ENCODE results near the gene COMMD10. TPM values are rescaled to one million over a fixed set of nuclear protein-coding genes. Genes with fewer than 3 reads are reported as not detected.
"Not testable (repeated sequence)": the region's sequence is repeated elsewhere in the genome, so short reads cannot be mapped to it uniquely, and the experiment has no call there.

The COMMD10 gene
- total RNA-seq, 1 donor from 2014 or later: 35.1 TPM

DNA sequence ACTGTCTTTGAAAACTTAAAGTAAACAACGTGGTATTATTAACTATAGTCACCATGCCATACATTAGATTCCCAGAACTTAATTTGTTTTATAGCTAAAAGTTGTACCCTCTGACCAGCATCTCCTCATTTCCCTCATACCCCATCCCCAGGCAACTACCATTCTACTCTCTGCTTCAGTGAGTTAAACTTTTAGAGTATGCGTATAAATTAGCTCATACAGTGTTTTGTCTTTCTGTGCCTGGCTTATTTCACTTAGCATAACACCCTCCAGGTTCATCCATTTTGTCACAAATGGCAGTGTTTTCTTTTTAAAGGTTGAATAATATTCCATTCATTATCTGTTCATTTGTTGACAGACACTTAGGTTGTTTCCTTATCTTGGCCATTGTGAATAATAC, 14.2 kb downstream of the COMMD10 start:
- no peak for DNase-seq

DNA sequence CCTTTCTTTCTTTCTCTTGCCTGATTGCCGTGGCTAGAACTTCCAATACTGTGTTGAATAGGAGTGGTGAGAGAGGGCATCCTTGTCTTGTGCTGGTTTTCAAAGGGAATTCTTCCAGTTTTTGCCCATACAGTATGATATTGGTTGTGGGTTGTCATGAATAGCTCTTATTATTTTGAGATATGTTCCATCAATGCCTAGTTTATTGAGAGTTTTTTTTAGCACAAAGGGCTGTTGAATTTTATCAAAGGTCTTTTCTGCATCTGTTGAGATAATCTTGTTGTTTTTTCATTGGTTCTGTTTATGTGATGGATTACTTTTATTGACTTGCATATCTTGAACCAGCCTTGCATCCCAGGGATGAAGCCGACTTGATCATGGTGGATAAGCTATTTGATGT, 20.1 kb downstream of the COMMD10 start:
- DNase-seq: not testable (repeated sequence)

DNA sequence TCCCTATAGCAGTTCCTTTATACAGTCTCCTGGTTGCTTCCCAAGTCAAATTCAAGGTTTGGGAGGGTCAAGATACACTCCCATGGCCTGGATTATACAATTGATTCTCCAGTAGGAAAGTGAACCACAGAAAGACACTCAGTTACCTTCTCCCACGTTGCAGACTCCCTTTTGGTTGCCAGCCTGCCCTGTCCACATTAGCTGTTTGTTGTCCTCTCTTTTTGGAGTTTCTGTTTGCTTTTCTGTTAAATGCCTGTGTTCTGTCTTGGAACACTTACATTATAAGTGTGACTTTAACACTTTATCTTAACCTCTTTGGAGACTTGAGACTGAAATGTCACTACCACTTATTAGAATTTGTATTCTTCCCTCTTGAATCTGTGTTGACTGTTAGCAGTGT, 30.3 kb downstream of the COMMD10 start:
- DNase-seq: no peak

DNA sequence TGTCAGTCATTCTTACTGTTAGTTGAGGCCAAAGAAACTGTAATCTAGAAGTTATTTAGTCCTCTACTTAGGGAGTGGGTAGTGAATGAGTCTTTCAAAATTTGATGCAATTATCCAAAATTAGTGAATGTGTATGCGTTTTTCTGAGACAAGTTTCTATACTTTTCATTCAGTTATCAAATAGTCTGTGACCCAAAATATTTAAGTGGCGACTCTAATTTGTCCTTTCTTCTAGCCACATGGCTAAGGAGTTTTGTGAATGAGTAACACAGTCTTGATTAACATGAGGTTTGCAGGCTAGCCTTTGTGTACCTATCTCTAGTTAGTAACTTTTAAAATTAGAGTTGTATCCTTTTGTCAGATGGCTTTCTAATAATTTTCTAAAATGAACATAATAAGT, 45.6 kb downstream of the COMMD10 start:
- no peak for DNase-seq

DNA sequence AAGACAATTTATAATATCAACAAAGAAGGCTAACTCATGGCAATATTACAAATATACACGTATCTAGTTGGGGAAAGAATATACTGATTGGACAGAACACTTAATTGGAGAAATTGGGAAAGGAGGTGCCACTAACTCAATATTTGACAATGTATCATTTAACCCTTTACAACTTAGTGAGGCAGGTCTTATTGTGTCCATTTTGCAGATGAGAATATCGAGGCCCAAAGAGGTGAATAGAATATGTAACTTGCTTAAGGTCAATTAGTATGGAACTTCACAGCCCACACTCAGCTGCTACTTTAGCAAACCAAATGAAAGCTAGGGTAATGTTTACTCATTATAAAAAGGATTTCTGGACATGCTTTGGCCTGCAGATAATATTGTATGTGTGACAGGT, 46.2 kb downstream of the COMMD10 start:
- DNase-seq: no peak

DNA sequence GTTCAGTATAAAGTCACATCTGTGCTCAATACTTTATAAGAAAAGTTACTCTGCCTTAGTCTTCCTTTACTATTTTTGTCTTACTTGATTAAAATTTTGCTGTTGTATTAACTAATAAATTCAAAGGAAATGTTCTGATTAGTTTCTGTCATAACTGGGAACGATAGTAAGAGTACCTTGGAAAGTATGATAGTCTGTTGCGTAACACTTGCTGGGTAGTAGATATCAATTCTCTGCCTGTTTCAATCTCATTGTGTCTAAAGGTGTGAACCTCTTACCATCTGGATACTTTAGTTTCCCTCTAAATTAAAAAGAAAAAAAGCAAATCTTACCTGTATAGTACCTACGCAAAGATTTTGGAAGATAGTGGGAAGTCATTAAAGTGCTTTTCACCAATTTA, 48.5 kb downstream of the COMMD10 start:
- no peak for DNase-seq

DNA sequence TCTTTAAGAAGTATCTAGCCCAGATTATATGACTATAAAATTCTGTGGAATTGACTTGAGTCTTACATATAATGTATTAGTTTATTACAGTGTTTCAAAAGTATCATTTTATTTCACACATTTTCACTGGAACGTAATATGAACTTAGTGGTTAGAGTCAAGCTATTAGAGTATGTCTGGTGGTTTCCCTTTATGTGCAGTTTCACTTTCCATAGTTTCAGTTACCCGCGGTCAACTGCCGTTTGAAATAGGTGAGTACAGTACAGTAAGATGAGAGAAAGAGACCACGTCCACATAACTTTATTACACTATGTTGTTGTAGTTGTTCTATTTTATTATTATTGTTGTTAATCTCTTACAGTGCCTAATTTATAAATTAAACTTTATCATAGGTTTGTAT, 50.5 kb downstream of the COMMD10 start:
- no peak for DNase-seq

DNA sequence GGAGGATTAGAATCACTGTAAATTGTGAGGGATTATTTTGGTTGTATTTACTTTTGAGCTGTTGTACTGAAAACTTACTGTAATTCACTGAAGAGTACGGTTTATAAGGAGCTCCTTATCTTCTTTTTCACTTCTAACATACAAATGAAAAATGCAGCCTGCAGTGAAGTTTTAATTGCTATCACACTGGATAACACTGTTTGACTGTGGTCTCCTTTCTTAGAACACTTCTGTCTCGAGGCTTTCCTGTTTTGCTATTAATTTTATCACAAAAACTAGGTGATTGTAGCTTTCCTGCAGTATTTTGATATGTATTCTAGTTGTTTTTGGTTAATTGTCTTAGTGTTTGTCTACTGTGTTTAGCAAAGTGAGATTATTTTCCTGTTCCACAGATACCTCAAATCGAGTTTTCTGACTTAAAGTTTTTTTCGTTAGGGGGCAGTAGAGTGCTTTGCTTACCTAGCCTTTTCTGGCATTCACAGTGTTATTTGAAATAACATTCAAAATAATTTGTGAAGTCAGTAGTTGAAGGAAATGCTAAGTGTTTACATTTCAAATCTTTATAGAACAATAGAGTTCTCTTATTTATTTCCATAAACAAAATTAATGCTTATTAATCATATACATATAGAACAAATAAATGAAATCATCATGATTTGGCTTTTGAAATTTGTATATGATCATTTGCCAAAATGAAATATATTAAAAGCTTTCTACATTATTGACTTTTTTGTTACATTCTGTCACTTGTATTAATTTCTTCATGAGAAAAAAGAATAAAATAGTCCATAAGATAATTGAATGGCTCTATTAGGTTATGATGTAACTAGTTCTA, 52.9 kb downstream of the COMMD10 start:
- DNase-seq: no peak

DNA sequence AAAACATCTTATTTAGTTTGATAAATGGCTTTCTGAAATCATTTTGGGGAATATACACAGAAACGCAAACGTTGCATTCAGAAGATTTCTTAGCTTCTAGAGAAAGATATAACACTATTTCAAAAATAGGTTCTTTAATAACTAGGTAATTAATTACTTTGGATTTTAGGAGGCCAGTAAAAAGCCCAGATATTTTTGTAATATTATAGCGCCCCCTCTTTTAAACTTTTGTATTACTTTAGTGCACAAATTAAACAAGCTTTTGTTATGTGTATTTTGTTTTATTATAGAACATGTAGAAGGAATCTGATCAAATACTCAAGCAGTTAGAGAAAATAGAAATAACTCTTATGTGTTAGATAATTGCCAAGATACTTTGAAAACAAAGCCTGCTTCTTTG, 57.7 kb downstream of the COMMD10 start:
- no peak for DNase-seq

DNA sequence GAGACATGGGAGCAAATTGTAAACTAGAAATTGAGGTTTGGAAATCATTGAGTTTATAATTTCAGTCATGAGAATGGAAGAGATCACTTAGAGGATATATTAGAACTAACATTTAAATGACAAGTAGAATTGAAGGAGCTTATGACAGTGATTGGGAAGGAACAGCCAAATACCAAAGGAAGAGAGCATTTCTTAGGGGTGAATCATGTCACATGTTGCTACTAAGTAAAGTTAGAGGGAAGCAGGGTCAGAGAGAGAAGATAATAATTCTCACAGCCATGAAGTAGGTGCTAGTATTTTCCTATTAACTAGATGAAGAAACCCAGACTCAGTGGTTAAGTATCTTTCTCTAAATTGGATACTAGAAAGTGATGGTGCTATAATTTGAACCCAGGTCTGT, 59.3 kb downstream of the COMMD10 start:
- no peak for DNase-seq

DNA sequence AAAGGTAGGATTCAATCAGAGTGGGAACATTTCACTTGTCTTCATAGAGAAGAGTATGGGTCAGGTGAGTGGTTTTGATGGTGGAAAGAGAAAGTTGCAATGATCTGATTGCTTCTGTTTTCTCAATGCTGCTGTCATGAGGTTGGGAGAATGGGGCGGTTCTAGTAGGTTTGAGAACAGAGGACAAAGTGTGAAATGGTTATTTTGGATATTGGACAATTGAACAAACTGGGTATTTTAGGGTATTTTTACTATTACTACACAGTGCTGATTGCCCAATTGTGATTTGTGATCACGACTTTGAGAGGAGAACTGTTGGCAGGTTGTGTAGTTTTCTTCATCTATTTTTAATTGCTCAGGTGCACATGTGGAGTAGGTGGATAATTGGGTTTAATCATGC, 60.2 kb downstream of the COMMD10 start:
- DNase-seq: no peak

DNA sequence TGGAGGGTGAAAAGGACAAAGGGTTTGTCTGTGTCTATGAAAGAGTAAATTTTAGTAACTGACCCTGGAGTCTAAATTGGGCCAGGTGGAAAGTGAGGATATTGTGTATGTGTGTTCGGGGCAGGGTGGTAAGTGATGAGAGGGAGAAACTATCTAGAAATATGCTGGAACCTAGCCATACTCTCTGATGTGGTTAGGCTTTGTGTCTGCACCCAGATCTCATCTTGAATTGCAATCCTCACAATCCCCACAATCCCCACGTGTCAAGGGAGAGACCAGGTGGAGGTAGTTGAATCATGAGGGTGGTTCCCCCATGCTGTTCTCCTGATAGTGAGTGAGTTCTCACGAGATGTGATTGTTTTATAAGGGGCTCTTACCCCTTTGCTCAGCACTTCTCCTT, 60.6 kb downstream of the COMMD10 start:
- DNase-seq: no peak

DNA sequence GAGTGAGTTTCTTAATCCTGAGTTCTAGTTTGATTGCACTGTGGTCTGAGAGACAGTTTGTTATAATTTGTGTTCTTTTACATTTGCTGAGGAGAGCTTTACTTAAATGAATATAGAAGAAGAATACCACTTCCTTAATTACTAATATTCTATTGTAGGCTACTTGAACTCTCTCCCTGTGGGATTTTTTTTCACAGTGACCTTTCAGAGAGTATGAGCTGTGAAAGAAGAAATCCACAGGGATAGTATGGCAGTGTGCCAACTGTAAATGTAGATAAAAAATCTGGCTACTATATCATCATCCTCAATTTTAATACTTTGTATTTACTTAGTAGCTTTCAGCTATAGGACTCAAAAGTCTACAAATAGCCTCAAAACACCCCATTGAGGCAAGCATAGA, 67.3 kb downstream of the COMMD10 start:
- DNase-seq: no peak

DNA sequence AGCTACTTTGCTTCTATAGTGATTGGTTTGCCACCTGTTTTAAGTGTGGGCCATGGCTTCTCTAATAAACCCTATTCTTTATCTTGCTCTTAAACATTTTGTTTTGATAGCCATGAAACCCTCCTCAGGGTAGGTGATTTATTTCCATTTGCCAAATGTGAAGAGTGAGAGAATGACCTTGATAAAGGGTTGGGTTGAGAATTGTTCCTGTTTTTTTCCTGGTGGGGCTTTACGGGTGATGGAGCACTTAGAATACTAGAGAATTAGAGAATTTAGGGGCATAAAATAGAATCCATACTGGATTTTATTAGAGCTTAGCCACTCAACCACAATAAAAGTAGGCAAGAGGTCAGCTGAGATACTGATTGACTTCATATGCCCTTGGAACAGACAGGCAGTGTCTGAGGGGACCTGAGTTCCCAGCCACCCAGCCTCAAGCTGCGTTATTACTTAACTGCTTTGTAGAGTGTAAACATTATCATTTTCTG, 68.9 kb downstream of the COMMD10 start:
- no peak for DNase-seq

DNA sequence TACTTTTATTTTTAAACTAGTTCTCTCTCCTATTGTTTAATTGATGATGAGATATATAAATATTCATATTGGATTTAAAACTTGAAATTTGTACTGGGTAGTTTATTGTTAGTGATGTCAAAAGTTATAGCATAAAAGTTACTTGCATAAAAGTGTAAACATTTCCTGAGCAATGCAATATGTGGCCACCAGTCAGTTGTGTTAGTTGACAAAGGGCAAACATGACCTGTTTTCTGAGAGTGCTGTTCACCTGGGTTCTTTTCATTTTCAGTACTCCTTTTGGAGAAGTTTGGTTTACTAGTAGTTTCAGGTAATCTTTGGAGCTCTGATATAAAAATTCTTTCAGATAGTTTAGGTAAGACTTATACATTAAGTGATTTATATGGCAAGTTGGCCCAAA, 69.4 kb downstream of the COMMD10 start:
- DNase-seq: no peak

DNA sequence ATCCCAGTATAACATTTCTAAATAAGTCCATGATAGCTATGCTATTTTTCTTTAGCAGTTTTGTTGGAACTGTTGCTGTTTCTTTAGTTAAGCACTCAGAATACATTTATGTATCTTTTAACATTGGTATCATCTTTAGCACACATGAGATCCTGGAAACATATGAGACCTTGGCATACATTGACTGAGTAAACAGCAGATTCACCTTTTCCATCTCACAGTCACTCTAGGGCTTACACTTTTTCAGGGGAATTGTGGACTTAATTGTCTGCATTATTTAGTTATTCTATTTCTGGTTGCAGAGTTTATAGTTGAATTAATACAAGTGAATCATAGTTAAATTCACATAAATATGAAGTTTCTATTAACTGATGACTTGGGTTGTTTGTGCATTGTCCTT, 70.1 kb downstream of the COMMD10 start:
- DNase-seq: no peak

DNA sequence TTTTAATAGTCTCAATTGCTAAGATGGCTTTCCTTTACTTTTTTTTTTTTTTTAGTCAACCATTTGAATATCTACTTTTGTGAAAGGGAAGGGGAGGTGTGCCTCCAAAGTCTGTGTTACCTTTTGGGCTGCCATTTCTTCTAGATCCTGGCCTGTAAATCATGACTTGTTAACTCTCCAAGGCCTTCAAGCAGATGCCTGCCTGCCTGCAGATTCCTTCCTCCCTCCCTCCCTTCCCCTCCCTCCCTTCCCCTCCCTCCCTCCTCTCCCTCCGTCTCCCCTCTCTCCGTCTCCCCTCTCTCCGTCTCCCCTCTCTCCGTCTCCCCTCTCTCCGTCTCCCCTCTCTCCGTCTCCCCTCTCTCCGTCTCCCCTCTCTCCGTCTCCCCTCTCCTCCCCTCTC, 73.1 kb downstream of the COMMD10 start:
- DNase-seq: no peak

DNA sequence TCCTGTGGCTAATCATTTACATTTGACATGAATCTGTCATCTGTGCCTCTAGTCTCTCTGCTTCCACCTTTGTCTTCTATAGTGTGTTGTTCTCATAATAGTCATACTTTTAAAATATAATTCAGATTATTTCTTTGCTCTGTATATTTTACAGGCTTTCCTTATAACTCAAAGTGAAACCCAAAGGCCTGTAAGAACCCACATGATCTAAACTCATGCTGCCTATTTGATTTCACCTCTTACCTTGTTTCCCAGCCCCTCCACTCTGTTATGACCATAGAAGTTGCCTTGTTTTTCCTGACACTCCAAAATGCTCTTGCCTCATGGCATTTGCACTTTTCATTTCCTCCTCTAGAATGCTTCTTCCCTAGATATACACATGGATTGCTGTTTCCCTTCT, 74.2 kb downstream of the COMMD10 start:
- no peak for DNase-seq

DNA sequence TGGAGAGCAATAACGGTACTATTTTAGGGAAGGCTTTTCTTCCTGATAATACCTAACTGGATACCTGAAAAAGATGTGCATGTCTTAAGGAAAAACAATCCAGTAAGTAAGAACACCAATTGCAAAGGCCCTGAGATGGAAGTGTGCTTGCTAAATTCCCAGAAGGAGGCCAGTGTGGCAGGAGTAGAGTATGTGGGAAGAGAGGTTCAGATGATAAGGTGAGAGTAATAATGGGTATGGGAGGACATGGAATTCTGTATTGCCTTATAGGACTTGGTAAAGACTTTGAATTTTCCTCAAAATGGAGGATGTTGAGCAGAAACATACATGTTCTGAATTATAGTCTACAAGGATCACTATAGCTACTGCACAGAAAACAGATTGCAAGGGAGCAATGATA, 89.3 kb downstream of the COMMD10 start:
- DNase-seq: no peak

DNA sequence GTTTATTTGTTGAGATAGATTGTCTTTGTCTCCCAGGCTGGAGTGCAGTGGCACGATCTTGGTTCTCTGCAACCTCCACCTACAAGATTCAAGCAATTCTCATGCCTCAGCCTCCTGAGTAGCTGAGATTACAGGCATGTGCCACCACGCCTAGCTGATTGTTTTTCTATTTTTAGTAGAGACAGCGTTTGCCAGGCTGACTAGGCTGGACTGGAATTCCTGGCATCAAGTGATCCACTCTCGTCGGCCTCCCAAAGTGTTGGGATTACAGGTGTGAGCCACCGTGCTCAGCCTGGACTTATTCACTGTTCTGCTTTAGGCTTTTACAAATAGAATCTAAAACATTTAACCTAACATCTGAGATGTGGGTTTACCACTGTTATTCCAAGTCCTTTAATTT, 91.3 kb downstream of the COMMD10 start:
- DNase-seq: no peak

DNA sequence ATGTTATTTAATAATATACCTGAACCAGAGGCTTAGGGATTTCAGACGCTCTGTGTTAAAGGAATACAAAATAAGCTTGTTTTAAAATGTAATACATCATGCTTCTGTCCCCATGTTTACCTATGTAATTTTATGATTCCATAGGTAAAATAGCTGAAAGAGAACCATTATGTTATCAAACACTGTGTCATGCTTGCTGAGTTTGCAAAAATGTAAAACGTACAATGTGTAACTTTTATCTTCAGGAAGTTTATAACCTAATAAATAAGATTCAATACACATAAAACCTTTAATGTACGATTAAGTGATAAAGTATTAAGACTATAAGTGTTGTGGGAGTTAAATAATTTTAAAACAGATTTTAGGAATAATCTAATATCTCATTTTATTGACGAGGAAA, 94.1 kb downstream of the COMMD10 start:
- DNase-seq: no peak

DNA sequence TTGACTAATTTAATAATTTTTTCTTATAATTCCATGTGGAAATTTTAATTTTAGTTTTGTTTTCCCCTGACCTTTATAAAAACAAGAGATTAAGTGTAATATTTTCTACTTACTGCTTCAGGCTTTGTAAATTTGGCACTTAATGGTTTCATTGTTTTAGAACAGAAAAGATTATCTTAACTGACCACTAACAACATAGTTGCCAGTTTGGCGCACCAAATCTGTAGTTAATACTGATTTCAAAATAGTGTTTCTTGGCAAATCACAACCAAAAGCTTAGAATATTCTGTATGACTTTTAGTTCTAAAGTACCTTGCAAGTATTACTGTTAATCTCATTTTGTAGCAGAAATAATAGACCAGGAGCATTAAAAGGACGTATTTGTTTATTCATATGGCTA, 124.3 kb downstream of the COMMD10 start:
- DNase-seq: no peak

DNA sequence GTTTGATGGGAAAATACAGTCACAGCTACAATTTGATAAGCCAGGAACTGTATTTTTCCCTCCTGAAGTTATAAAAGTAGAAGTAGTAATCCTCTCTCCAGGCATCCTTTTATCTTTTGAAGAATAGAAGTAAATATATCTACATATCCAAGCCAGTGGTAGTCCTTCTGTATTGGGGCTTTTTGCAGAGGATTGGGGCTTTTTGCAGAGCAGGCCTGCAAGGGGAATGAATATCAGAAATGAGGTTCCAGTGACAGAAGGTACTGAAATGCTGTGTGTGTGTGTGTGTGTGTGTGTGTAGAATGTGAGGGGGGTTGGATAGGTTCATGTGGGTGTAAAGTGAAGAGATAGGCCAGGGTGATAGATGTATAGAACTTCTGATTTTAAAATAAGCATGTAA, 127.4 kb downstream of the COMMD10 start:
- DNase-seq: no peak

DNA sequence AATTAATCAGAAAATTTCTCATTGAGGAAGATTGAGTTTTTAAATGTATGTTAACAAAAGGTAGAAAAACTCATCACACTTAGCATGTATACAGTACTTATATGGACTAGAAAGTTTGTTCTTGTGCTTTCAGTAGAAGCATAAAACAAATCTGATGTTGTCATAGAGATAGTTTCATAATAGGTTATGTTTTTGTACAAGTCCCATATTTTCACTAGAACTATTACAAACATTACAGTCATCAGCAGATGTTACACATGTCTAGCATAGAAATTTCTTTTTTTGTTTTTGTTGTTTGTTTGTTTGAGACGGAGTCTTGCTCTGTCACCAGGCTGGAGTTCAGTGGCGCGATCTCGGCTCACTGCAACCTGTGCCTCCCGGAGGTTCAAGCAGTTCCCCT, 131.4 kb downstream of the COMMD10 start:
- DNase-seq: no peak
